ENCODE data around the gene BCAT1. TPM values are rescaled to one million over a fixed set of nuclear protein-coding genes. Genes with fewer than 3 reads are reported as not detected.
"Not testable (repeated sequence)": the region's sequence is repeated elsewhere in the genome, so short reads cannot be mapped to it uniquely, and the experiment has no call there.

BCAT1 gene
- total RNA-seq, 1 experiment from 2014 or later = 0.05 TPM

GRCh38 chr12:24938341-24938740, 10.6 kb downstream of the BCAT1 start:
- DNase-seq (ENCODE audit: low read depth, low spot score) = no peak
- in situ Hi-C loops (cut with HindIII; ENCODE audit: low pct_unique_long_range_greater_than_20kb, low sequenced_read_pairs) = no loop called here

- no peak for DNase-seq (ENCODE audit: low read depth, low spot score)
- in situ Hi-C loops (cut with HindIII; ENCODE audit: low pct_unique_long_range_greater_than_20kb, low sequenced_read_pairs) = no loop called here
Measured at GRCh38 chr12:24937553-24938244, 11.2 kb downstream of the BCAT1 start.

GRCh38 chr12:24933694-24934407, 15.1 kb downstream of the BCAT1 start:
- no peak for DNase-seq (ENCODE audit: low read depth, low spot score)
- in situ Hi-C loops (cut with HindIII; ENCODE audit: low pct_unique_long_range_greater_than_20kb, low sequenced_read_pairs) = no loop called here

- DNase-seq (ENCODE audit: low read depth, low spot score) = no peak
- in situ Hi-C loops (cut with HindIII; ENCODE audit: low pct_unique_long_range_greater_than_20kb, low sequenced_read_pairs) = no loop called here
Measured at GRCh38 chr12:24931666-24932405, 17.1 kb downstream of the BCAT1 start.

GRCh38 chr12:24929953-24930352, 18.9 kb downstream of the BCAT1 start:
- in situ Hi-C loops (cut with HindIII; ENCODE audit: low pct_unique_long_range_greater_than_20kb, low sequenced_read_pairs) = no loop called here
- no peak for DNase-seq (ENCODE audit: low read depth, low spot score)

- in situ Hi-C loops (cut with HindIII; ENCODE audit: low pct_unique_long_range_greater_than_20kb, low sequenced_read_pairs); DNase-seq (ENCODE audit: low read depth, low spot score): not testable (repeated sequence)
Measured at GRCh38 chr12:24928533-24929306, 20.2 kb downstream of the BCAT1 start.

- no peak for DNase-seq (ENCODE audit: low read depth, low spot score)
- in situ Hi-C loops (cut with HindIII; ENCODE audit: low pct_unique_long_range_greater_than_20kb, low sequenced_read_pairs) = no loop called here
Measured at GRCh38 chr12:24928131-24928530, 20.8 kb downstream of the BCAT1 start.

- in situ Hi-C loops (cut with HindIII; ENCODE audit: low pct_unique_long_range_greater_than_20kb, low sequenced_read_pairs); DNase-seq (ENCODE audit: low read depth, low spot score): not testable (repeated sequence)
Measured at GRCh38 chr12:24926080-24926479, 22.8 kb downstream of the BCAT1 start.

- DNase-seq (ENCODE audit: low read depth, low spot score) = no peak
- in situ Hi-C loops (cut with HindIII; ENCODE audit: low pct_unique_long_range_greater_than_20kb, low sequenced_read_pairs) = no loop called here
Measured at GRCh38 chr12:24922090-24922489, 26.8 kb downstream of the BCAT1 start.

GRCh38 chr12:24921251-24922038, 27.5 kb downstream of the BCAT1 start:
- DNase-seq (ENCODE audit: low read depth, low spot score) = no peak
- in situ Hi-C loops (cut with HindIII; ENCODE audit: low pct_unique_long_range_greater_than_20kb, low sequenced_read_pairs) = no loop called here

- in situ Hi-C loops (cut with HindIII; ENCODE audit: low pct_unique_long_range_greater_than_20kb, low sequenced_read_pairs) = no loop called here
- no peak for DNase-seq (ENCODE audit: low read depth, low spot score)
Measured at GRCh38 chr12:24920141-24920540, 28.8 kb downstream of the BCAT1 start.

- DNase-seq (ENCODE audit: low read depth, low spot score) = no peak
- in situ Hi-C loops (cut with HindIII; ENCODE audit: low pct_unique_long_range_greater_than_20kb, low sequenced_read_pairs) = no loop called here
Measured at GRCh38 chr12:24919346-24920001, 29.4 kb downstream of the BCAT1 start.

GRCh38 chr12:24918596-24918995, 30.3 kb downstream of the BCAT1 start:
- in situ Hi-C loops (cut with HindIII; ENCODE audit: low pct_unique_long_range_greater_than_20kb, low sequenced_read_pairs) = no loop called here
- no peak for DNase-seq (ENCODE audit: low read depth, low spot score)

- in situ Hi-C loops (cut with HindIII; ENCODE audit: low pct_unique_long_range_greater_than_20kb, low sequenced_read_pairs) = no loop called here
- no peak for DNase-seq (ENCODE audit: low read depth, low spot score)
Measured at GRCh38 chr12:24915501-24915900, 33.4 kb downstream of the BCAT1 start.

- in situ Hi-C loops (cut with HindIII; ENCODE audit: low pct_unique_long_range_greater_than_20kb, low sequenced_read_pairs) = no loop called here
Measured at GRCh38 chr12:24913953-24914352, 34.9 kb downstream of the BCAT1 start.

GRCh38 chr12:24913130-24913529, 35.8 kb downstream of the BCAT1 start:
- in situ Hi-C loops (cut with HindIII; ENCODE audit: low pct_unique_long_range_greater_than_20kb, low sequenced_read_pairs) = no loop called here
- DNase-seq (ENCODE audit: low read depth, low spot score) = no peak

More at GRCh38 chr12:24913953-24914352, 34.9 kb downstream of the BCAT1 start:
- DNase-seq (ENCODE audit: low read depth, low spot score) = no peak
